ENCODE data around the gene FICD.

The FICD gene

GRCh38 chr12:108502922-108503321 lies 12.2 kb upstream of the FICD start:
- no peak for DNase-seq (ENCODE audit: low spot score)

GRCh38 chr12:108505129-108505528 lies 9.9 kb upstream of the FICD start:
- DNase-seq (ENCODE audit: low spot score) = no peak

- no peak for DNase-seq (ENCODE audit: low spot score)
These were observed 7.0 kb upstream of the FICD start for GRCh38 chr12:108507971-108508642.

GRCh38 chr12:108509806-108510205 lies 5.3 kb upstream of the FICD start:
- no peak for DNase-seq (ENCODE audit: low spot score)

- DNase-seq (ENCODE audit: low spot score) = no peak
These were observed 4.2 kb upstream of the FICD start for GRCh38 chr12:108510836-108511235.

- DNase-seq (ENCODE audit: low spot score) = peak; percentile 80
These were observed 3.2 kb upstream of the FICD start for GRCh38 chr12:108511633-108512540.

GRCh38 chr12:108514468-108514972 lies 557 bp upstream of the FICD start:
- no peak for DNase-seq (ENCODE audit: low spot score)

- no peak for DNase-seq (ENCODE audit: low spot score)
These were observed 839 bp downstream of the FICD start for GRCh38 chr12:108515916-108516315.

- no peak for DNase-seq (ENCODE audit: low spot score)
These were observed 1.6 kb downstream of the FICD start for GRCh38 chr12:108516511-108517275.

GRCh38 chr12:108517288-108518100 lies 2.4 kb downstream of the FICD start:
- no peak for DNase-seq (ENCODE audit: low spot score)

GRCh38 chr12:108518101-108518715 lies 3.1 kb downstream of the FICD start:
- no peak for DNase-seq (ENCODE audit: low spot score)

GRCh38 chr12:108518716-108519496 lies 3.8 kb downstream of the FICD start:
- DNase-seq (ENCODE audit: low spot score) = no peak

GRCh38 chr12:108519558-108519957 lies 4.5 kb downstream of the FICD start:
- DNase-seq (ENCODE audit: low spot score) = no peak

- no peak for DNase-seq (ENCODE audit: low spot score)
These were observed 8.3 kb downstream of the FICD start for GRCh38 chr12:108523365-108523764.

GRCh38 chr12:108525681-108526080 lies 10.6 kb downstream of the FICD start:
- no peak for DNase-seq (ENCODE audit: low spot score)

GRCh38 chr12:108526482-108527165 lies 11.5 kb downstream of the FICD start:
- DNase-seq (ENCODE audit: low spot score) = no peak

- no peak for DNase-seq (ENCODE audit: low spot score)
These were observed 12.1 kb downstream of the FICD start for GRCh38 chr12:108527166-108527496.

- DNase-seq (ENCODE audit: low spot score) = no peak
These were observed 15.1 kb downstream of the FICD start for GRCh38 chr12:108530161-108530560.

GRCh38 chr12:108531929-108532848 lies 17.1 kb downstream of the FICD start:
- DNase-seq (ENCODE audit: low spot score) = no peak
